ENCODE results near the gene REXO1. TPM values are rescaled to one million over a fixed set of nuclear protein-coding genes. Genes with fewer than 3 reads are reported as not detected.

The REXO1 gene
- total and polyA plus RNA-seq, 7 donors, result 13.5 to 35.2 (median 20.3) TPM

GRCh38 chr19:1856698-1857603 lies 8.7 kb upstream of the REXO1 start:
- DNase-seq, result peak; percentile 86 to 88
- peaks cover 33% of the 10 kb centered on the region for H3K4me1 ChIP-seq
- H3K27me3 ChIP-seq (ENCODE audit: insufficient read depth in 3 of 3, low read length in 2 of 3), result peaks cover 0 to 13% (median 0%) of the 10 kb centered on the region in 3 donors
- H3K36me3 ChIP-seq (ENCODE audit: insufficient read depth in 1 of 2, low read depth in 1 of 2), result no peaks in the 10 kb centered on the region
- H3K4me3 ChIP-seq, result peak overlapping the region; percentile 61
- ATAC-seq, result peak; percentile 27 to 47 (median 39)
- TF ChIP-seq, protein P1, sequence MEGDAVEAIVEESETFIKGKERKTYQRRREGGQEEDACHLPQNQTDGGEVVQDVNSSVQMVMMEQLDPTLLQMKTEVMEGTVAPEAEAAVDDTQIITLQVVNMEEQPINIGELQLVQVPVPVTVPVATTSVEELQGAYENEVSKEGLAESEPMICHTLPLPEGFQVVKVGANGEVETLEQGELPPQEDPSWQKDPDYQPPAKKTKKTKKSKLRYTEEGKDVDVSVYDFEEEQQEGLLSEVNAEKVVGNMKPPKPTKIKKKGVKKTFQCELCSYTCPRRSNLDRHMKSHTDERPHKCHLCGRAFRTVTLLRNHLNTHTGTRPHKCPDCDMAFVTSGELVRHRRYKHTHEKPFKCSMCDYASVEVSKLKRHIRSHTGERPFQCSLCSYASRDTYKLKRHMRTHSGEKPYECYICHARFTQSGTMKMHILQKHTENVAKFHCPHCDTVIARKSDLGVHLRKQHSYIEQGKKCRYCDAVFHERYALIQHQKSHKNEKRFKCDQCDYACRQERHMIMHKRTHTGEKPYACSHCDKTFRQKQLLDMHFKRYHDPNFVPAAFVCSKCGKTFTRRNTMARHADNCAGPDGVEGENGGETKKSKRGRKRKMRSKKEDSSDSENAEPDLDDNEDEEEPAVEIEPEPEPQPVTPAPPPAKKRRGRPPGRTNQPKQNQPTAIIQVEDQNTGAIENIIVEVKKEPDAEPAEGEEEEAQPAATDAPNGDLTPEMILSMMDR (IDR thresholded peaks at IDR 0.05), result no peak
- no peaks in the 10 kb centered on the region for H3K9me3 ChIP-seq
- WGBS, 3 donors, result 4 to 5% (median 4%) methylated on average over 44 to 72 of the region's 73 CpGs
- intact Hi-C loops (cut with DNase I), result no loop called here
- H3K27ac ChIP-seq, result peak overlapping the region; percentile 71

- no peak for ATAC-seq
- TF ChIP-seq, protein P1 (IDR thresholded peaks at IDR 0.05), result no peak
- Histone ChIP-seq H3K27ac (peak overlapping the region; percentile 71), H3K4me1 (peaks cover 30% of the 10 kb centered on the region), H3K9me3 (no peaks in the 10 kb centered on the region), H3K36me3 (ENCODE audit: insufficient read depth in 1 of 2, low read depth in 1 of 2) (no peaks in the 10 kb centered on the region), H3K27me3 (ENCODE audit: insufficient read depth in 3 of 3, low read length in 2 of 3) (peaks cover 0 to 19% (median 2%) of the 10 kb centered on the region in 3 donors), H3K4me3 (peak overlapping the region; percentile 61)
- no peak for DNase-seq
- 32 to 43% (median 42%) methylated on average over 6 of the region's 6 CpGs for WGBS, 3 donors
- intact Hi-C loops (cut with DNase I), result no loop called here
These were observed 8.0 kb upstream of the REXO1 start for GRCh38 chr19:1856345-1856697.

- TF ChIP-seq, protein P1 (IDR thresholded peaks at IDR 0.05), result no peak
- ATAC-seq (no peak), DNase-seq (no peak)
- Histone ChIP-seq H3K9me3 (no peaks in the 10 kb centered on the region), H3K36me3 (ENCODE audit: insufficient read depth in 1 of 2, low read depth in 1 of 2) (no peaks in the 10 kb centered on the region), H3K4me1 (peaks cover 30% of the 10 kb centered on the region), H3K4me3 (peak overlapping the region; percentile 61), H3K27ac (peak overlapping the region; percentile 71), H3K27me3 (ENCODE audit: insufficient read depth in 3 of 3, low read length in 2 of 3) (peaks cover 0 to 20% (median 2%) of the 10 kb centered on the region in 3 donors)
- 17 to 34% (median 25%) methylated on average over 13 of the region's 13 CpGs for WGBS, 3 donors
- intact Hi-C loops (cut with DNase I), result no loop called here
These were observed 7.6 kb upstream of the REXO1 start for GRCh38 chr19:1855828-1856255.

DNA sequence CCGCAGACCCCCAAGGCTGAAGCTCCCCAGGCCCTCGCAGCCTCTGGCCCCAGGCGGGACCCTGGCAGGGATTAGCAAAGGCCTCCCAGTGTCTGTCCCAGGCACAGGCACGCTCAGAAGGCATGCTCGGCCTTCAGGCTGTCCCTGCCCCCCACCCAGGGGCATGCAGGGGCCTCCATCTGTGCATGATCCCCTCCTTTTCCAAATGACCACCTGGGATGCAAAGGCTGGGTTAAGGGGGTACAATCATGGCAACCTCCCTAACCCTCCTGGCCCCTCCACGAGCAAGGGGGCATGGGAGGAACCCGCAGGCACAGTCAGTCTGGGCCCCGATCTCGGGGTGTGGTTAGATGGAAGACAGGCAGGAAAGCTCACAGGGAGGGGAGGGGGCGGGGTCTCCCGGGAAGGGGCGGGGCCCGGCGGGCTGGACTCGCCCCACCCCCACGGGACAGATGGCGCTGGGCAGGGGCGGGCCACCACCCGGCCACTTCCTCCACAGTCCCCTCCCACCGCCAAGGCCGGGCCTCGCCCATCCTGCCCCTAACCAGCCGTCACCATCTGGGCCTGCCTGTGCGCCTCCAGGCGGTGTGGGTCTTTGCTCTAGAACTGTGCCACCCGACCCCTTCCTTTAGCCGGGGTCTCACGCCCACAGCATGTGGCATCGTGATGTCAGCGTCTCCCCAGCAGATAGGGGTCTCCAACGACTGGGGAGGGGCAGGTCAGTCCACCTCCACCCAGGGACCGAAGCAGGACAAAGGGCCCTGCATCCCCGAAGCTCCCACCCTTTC lies 7.0 kb upstream of the REXO1 start:
- TF ChIP-seq, protein P1 (IDR thresholded peaks at IDR 0.05), result no peak
- DNase-seq, result peak; percentile 87 to 91
- no peaks in the 10 kb centered on the region for H3K9me3 ChIP-seq
- peaks cover 30% of the 10 kb centered on the region for H3K4me1 ChIP-seq
- ATAC-seq, result peak; percentile 54 to 67 (median 63)
- H3K4me3 ChIP-seq, result peak overlapping the region; percentile 61
- no peaks in the 10 kb centered on the region for H3K36me3 ChIP-seq (ENCODE audit: insufficient read depth in 1 of 2, low read depth in 1 of 2)
- 19 to 31% (median 22%) methylated on average over 23 to 33 of the region's 33 CpGs for WGBS, 3 donors
- peaks cover 0 to 20% (median 2%) of the 10 kb centered on the region in 3 donors for H3K27me3 ChIP-seq (ENCODE audit: insufficient read depth in 3 of 3, low read length in 2 of 3)
- intact Hi-C loops (cut with DNase I), result no loop called here
- H3K27ac ChIP-seq, result peak overlapping the region; percentile 71

Measured in psoas muscle (tissue), 8 donors.